CD4-positive, alpha-beta T cell treated with Interleukin-17A for 1 hour (primary cell): ENCODE measurements around the gene OTOS.

Source experiments
- DNase-seq: peaks from one replicate; pipeline ENCODE4 v3.0.0-alpha.2; 2020

Gene OTOS

GRCh38 chr2:240140511-240140910 is at the start of gene OTOS:
Gene OTOS, minus strand, starts transcription at chr2:240140658. Its CDS starts 332 bp downstream, at chr2:240140326.
- DNase-seq, result no peak

- DNase-seq, result no peak
These were observed 49.2 kb upstream of the OTOS start for GRCh38 chr2:240189686-240190085.

GRCh38 chr2:240187989-240188590 is 47.6 kb upstream of the OTOS start:
- DNase-seq, result no peak

GRCh38 chr2:240186191-240186725 is 45.8 kb upstream of the OTOS start:
- DNase-seq, result no peak

- no peak for DNase-seq
These were observed 44.2 kb upstream of the OTOS start for GRCh38 chr2:240184656-240185055.

- no peak for DNase-seq
These were observed 43.6 kb upstream of the OTOS start for GRCh38 chr2:240183875-240184590.

- DNase-seq, result no peak
These were observed 42.8 kb upstream of the OTOS start for GRCh38 chr2:240183006-240183874.

GRCh38 chr2:240182476-240182875 is 42.0 kb upstream of the OTOS start:
- DNase-seq, result no peak

- no peak for DNase-seq
These were observed 41.5 kb upstream of the OTOS start for GRCh38 chr2:240182001-240182400.

GRCh38 chr2:240179941-240180666 is 39.6 kb upstream of the OTOS start:
- DNase-seq, result no peak

GRCh38 chr2:240179186-240179815 is 38.8 kb upstream of the OTOS start:
- DNase-seq, result no peak

GRCh38 chr2:240178564-240178963 is 38.1 kb upstream of the OTOS start:
- DNase-seq, result no peak

- DNase-seq, result no peak
These were observed 34.0 kb upstream of the OTOS start for GRCh38 chr2:240174496-240174895.

GRCh38 chr2:240172071-240172895 is 31.8 kb upstream of the OTOS start:
- no peak for DNase-seq

GRCh38 chr2:240170883-240171282 is 30.4 kb upstream of the OTOS start:
- no peak for DNase-seq

- no peak for DNase-seq
These were observed 29.9 kb upstream of the OTOS start for GRCh38 chr2:240170354-240170735.

GRCh38 chr2:240169486-240170353 is 29.3 kb upstream of the OTOS start:
- no peak for DNase-seq

- DNase-seq, result no peak
These were observed 28.3 kb upstream of the OTOS start for GRCh38 chr2:240168546-240169361.

- no peak for DNase-seq
These were observed 27.6 kb upstream of the OTOS start for GRCh38 chr2:240168041-240168440.

- DNase-seq, result no peak
These were observed 27.1 kb upstream of the OTOS start for GRCh38 chr2:240167588-240167880.
